ENCODE data around the gene CDHR3.

DNA sequence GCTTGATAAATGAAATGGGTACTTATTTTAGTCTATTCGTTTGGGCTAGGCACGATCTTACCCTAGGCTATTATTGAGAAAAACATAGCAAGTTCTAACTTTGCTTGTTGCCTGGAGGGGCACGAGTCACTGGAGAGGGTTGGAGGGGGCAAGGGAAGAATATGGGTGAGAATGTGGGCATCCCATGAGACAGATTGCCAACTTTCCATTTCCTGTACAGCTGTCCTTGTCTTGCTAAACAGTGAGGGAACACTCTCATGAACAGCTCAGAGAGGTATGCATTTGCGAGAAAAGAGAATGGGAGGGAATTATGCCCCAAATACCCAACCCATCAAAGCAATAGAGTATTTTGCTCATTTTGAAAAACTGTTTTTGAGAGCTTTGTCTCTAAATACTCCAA, 9.2 kb downstream of the CDHR3 start:
- TF ChIP-seq ZNF571 (tag by site-specific recombination; IDR thresholded peaks at IDR 0.05): no peak
- no peak for TF ChIP-seq ZNF423 (tag by site-specific recombination; IDR thresholded peaks at IDR 0.05)
- TF ChIP-seq, protein P1, sequence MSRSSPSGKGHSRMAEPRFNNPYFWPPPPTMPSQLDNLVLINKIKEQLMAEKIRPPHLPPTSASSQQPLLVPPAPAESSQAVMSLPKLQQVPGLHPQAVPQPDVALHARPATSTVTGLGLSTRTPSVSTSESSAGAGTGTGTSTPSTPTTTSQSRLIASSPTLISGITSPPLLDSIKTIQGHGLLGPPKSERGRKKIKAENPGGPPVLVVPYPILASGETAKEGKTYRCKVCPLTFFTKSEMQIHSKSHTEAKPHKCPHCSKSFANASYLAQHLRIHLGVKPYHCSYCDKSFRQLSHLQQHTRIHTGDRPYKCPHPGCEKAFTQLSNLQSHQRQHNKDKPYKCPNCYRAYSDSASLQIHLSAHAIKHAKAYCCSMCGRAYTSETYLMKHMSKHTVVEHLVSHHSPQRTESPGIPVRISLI (tag by site-specific recombination; IDR thresholded peaks at IDR 0.05): no peak
- TF ChIP-seq, protein P2, sequence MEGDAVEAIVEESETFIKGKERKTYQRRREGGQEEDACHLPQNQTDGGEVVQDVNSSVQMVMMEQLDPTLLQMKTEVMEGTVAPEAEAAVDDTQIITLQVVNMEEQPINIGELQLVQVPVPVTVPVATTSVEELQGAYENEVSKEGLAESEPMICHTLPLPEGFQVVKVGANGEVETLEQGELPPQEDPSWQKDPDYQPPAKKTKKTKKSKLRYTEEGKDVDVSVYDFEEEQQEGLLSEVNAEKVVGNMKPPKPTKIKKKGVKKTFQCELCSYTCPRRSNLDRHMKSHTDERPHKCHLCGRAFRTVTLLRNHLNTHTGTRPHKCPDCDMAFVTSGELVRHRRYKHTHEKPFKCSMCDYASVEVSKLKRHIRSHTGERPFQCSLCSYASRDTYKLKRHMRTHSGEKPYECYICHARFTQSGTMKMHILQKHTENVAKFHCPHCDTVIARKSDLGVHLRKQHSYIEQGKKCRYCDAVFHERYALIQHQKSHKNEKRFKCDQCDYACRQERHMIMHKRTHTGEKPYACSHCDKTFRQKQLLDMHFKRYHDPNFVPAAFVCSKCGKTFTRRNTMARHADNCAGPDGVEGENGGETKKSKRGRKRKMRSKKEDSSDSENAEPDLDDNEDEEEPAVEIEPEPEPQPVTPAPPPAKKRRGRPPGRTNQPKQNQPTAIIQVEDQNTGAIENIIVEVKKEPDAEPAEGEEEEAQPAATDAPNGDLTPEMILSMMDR (tag by site-specific recombination; IDR thresholded peaks at IDR 0.05): no peak
- no peak for TF ChIP-seq ZNF2 (tag by site-specific recombination; IDR thresholded peaks at IDR 0.05)
- TF ChIP-seq ZNF560 (tag by site-specific recombination; IDR thresholded peaks at IDR 0.05; ENCODE audit: borderline replicate concordance): no peak

Measured in HEK293 (cell line).